B cell (primary cell): ENCODE results near the gene TSKS. TPM values are rescaled to one million over a fixed set of nuclear protein-coding genes. Genes with fewer than 3 reads are reported as not detected.

Source experiments
- ATAC-seq: fragments of 200-7000 bp; cut with Tn5 transposase; one replicate; pipeline ENCODE4 v1.10.0; 2021; ENCODE audit warnings: low read depth, mild to moderate bottlenecking, moderate number of reproducible peaks, moderate library complexity
- CTCF ChIA-PET: fragments of 350-600 bp; sonication (Branson Sonifier 250); formaldehyde crosslinking; loops from one replicate; lab custom pipeline; 2021; ENCODE audit warnings: antibody characterized with exemption, inconsistent platforms; lab: Charles Lee
- POLR2A ChIA-PET: fragments of 350-600 bp; sonication (Branson Sonifier 250); formaldehyde crosslinking; loops from one replicate; lab custom pipeline; 2021; ENCODE audit warnings: antibody characterized with exemption; lab: Charles Lee
- DNase-seq: peaks from one replicate; pipeline ENCODE4 v3.0.0; 2013
- H2AFZ ChIP-seq: 2 replicates; pipeline ENCODE4 v1.6.1; 2012; ENCODE audit warnings: mild to moderate bottlenecking, low read depth, low read length; ENCODE audit not compliant: insufficient read depth, poor library complexity, severe bottlenecking
- H3K27ac ChIP-seq, 2 donors: 1 replicate in 1 of 2; 2 replicates in 1 of 2; pipeline ENCODE4 v1.5.1; 2012 to 2013; ENCODE audit warnings: low read length in 2 of 2, mild to moderate bottlenecking in 2 of 2, moderate library complexity in 1 of 2
- H3K27me3 ChIP-seq, 4 experiments: fragments of 200-600 bp in 1 of 4; sonication (generic) in 1 of 4; replicated peaks in 1 of 4; 1 replicate in 2 of 4; 2 replicates in 2 of 4; pipeline versions ENCODE4 v1.6.1 to v1.7.0; 2013 to 2016; ENCODE audit warnings: low read length in 3 of 4, mild to moderate bottlenecking in 2 of 4, mixed read lengths in 1 of 4, moderate library complexity in 1 of 4; ENCODE audit not compliant: insufficient read depth in 4 of 4, control insufficient read depth in 3 of 4; ENCODE audit errors: control extremely low read depth in 1 of 4
- H3K36me3 ChIP-seq, 2 experiments: replicated peaks in 1 of 2; 1 replicate in 1 of 2; 2 replicates in 1 of 2; pipeline versions ENCODE4 v1.6.1 to v1.7.1; 2013; ENCODE audit warnings: low read length in 1 of 2; ENCODE audit not compliant: insufficient read depth in 2 of 2, control insufficient read depth in 1 of 2; ENCODE audit errors: control extremely low read depth in 1 of 2, extremely low read depth in 1 of 2
- H3K4me1 ChIP-seq, 2 donors: fragments of 200-600 bp in 1 of 2; sonication (generic) in 1 of 2; 1 replicate in 1 of 2; 2 replicates in 1 of 2; pipeline versions ENCODE4 v1.5.1 to v1.6.1; 2013 to 2017; ENCODE audit warnings: low read length in 2 of 2; ENCODE audit not compliant: control insufficient read depth in 2 of 2, insufficient read depth in 2 of 2
- H3K4me2 ChIP-seq: replicated peaks from 2 replicates; pipeline ENCODE3; 2012; ENCODE audit warnings: mild to moderate bottlenecking, low read depth, low read length; ENCODE audit not compliant: poor library complexity, severe bottlenecking
- H3K4me3 ChIP-seq, 5 experiments: fragments of 200-600 bp in 1 of 5; sonication (generic) in 1 of 5; 1 replicate in 3 of 5; 2 replicates in 2 of 5; pipeline versions ENCODE4 v1.5.1 to v1.7.0; 2011 to 2016; ENCODE audit warnings: low read length in 4 of 5, mild to moderate bottlenecking in 4 of 5, low read depth in 2 of 5, control low read depth in 1 of 5, moderate library complexity in 1 of 5; ENCODE audit not compliant: insufficient read depth in 1 of 5; ENCODE audit errors: control extremely low read depth in 1 of 5, extremely low read depth in 1 of 5
- H3K79me2 ChIP-seq: fragments of 200-600 bp; sonication (generic); one replicate; pipeline ENCODE4 v1.6.0; 2016; ENCODE audit warnings: low read length; ENCODE audit not compliant: control insufficient read depth, insufficient read depth
- H3K9ac ChIP-seq: fragments of 200-600 bp; sonication (generic); 2 replicates; pipeline ENCODE4 v1.6.1; 2017; ENCODE audit warnings: mild to moderate bottlenecking, low read length, moderate library complexity
- H3K9me3 ChIP-seq, 3 donors: one replicate each; pipeline versions ENCODE4 v1.6.1 to v1.7.1; 2013; ENCODE audit warnings: low read length in 2 of 3; ENCODE audit not compliant: control insufficient read depth in 2 of 3, insufficient read depth in 1 of 3; ENCODE audit errors: control extremely low read depth in 1 of 3
- H4K20me1 ChIP-seq: 2 replicates; pipeline ENCODE4 v1.6.0; 2012; ENCODE audit warnings: mild to moderate bottlenecking, low read length; ENCODE audit not compliant: insufficient read depth, control insufficient read depth, poor library complexity, severe bottlenecking
- H3K27ac Mint-ChIP-seq: one replicate; pipeline ENCODE4 v1.8.0; 2021; ENCODE audit warnings: mixed read lengths
- H3K27me3 Mint-ChIP-seq: one replicate; pipeline ENCODE4 v1.8.0; 2021; ENCODE audit warnings: mixed read lengths
- H3K4me1 Mint-ChIP-seq: one replicate; pipeline ENCODE4 v1.8.0; 2021; ENCODE audit warnings: mixed read lengths
- H3K4me3 Mint-ChIP-seq: one replicate; pipeline ENCODE4 v1.8.0; 2021; ENCODE audit warnings: mixed read lengths
- H3K9me3 Mint-ChIP-seq: one replicate; pipeline ENCODE4 v1.8.0; 2022; ENCODE audit warnings: mixed read lengths; ENCODE audit not compliant: insufficient read depth
- EZH2 ChIP-seq: IDR thresholded peaks from 2 replicates; pipeline ENCODE4 v1.6.1; 2012; ENCODE audit warnings: borderline replicate concordance, low read depth, mild to moderate bottlenecking, moderate library complexity, low read length; ENCODE audit not compliant: insufficient read depth, poor library complexity, severe bottlenecking
- WGBS: methylation state at CpG from one replicate; pipeline ENCODE4 v1.1.5; 2013; ENCODE audit warnings: missing lambda C conversion rate; ENCODE audit not compliant: insufficient coverage; 5-methylcytosine and 5-hydroxymethylcytosine counted together
- intact Hi-C: fragments of 100-400 bp; cut with micrococcal nuclease; formaldehyde crosslinking; loops from one replicate; pipeline ENCODE4 v1.10.0; 2022
- polyA plus RNA-seq: library from polyadenylated mRNA; depleted of rRNA; stranded (reverse); fragments of >200 nt; gene quantifications from 2 replicates; pipeline ENCODE4 v1.2.3, GENCODE V29; 2012
- total RNA-seq, 2 donors: library from RNA; stranded (reverse); fragments of 120-200 nt in 1 of 2; gene quantifications; 1 replicate in 1 of 2; 2 replicates in 1 of 2; pipeline versions ENCODE4 v1.2.3 to v1.2.4, GENCODE V29; 2013 to 2022
- TF ChIP-seq, protein P1 (sequence below): fragments of 200-600 bp; IDR thresholded peaks from one replicate; pipeline ENCODE4 v1.8.0; 2022; ENCODE audit warnings: antibody characterized with exemption, mild to moderate bottlenecking

TSKS gene
- total and polyA plus RNA-seq, 2 donors (not counting 1 experiment from before 2014, with no cell fraction given), result 0.15 to 0.18 TPM

DNA sequence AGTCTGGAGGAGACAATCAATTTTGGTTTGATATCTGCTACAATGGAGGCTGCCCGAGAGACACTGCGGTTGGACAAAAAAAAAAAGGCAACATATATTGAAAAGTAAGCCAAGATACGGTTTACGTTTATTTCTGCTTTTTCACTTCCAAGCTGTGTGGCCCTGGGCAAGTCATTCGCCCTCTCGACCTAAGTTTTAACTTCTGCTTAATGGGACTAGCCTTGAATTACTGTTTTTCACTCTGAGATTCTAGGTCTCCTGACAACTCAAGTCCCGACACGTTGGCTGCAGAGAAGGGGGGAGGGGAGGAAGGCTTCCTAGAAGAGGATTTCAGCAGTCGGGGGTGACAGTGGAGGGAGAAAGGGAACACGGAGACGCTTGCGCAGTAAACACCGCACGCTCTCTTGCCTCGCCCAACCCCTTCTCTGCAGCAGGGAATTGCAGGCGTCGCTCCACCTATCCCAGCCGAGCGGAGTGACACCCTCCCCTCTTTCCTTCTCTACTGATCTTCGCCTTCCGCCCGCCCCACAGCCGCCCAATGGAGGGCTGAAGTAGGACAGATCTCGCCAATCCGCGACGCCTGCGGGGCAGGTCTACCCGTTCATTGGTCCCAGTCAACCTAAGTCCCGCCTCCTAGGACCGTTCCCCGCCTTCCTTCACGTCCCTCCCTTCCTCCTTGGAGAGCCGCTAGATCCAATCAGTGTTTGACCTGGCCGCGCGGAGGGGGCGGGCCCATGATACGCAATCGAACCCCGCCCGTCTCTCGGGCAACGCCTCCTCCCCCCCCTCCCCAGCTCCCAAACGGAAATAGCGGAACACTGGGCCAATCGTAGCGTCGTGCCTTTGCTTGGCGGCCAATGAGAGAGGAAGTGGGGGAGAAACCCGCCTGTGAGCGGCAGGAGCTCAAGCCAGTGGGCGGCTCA lies 3.2 kb upstream of the TSKS start:
- no peaks in the 10 kb centered on the region for H3K9me3 ChIP-seq
- no peaks in the 10 kb centered on the region for H3K36me3 ChIP-seq
- 2% methylated on average over 46 of the region's 53 CpGs for WGBS
- Mint-ChIP-seq H3K4me1 (peaks cover 35% of the 10 kb centered on the region), H3K27ac (peak overlapping the region; percentile 98), H3K27me3 (no peaks in the 10 kb centered on the region), H3K9me3 (no peaks in the 10 kb centered on the region), H3K4me3 (peak overlapping the region; percentile 93)
- H3K4me3 ChIP-seq, result peak overlapping the region; percentile 49 to 78 (median 71)
- ChIA-PET CTCF (interaction anchor here (0.5 to 1.9 kb wide), 6 partner anchors 36 to 169 kb away, joined by 3 to 10 read pairs (median 4); partner anchors contain the start of genes FUZ and PNKP), POLR2A (interaction anchor here (0.6 to 2.0 kb wide), 8 partner anchors 14 to 313 kb away, joined by 3 to 12 read pairs (median 4); partner anchors contain the start of genes AKT1S1, ALDH16A1, FUZ and PTOV1)
- no peaks in the 10 kb centered on the region for H3K27me3 ChIP-seq
- intact Hi-C loops, result loop anchor here (1.0 to 5.0 kb wide), 13 partner anchors 42 to 1297 kb away; partner anchors contain the start of genes ATF5, CYTH2, FUZ and NUP62
- peaks cover 42% of the 10 kb centered on the region for H3K79me2 ChIP-seq
- H3K4me1 ChIP-seq, result peaks cover 15 to 24% of the 10 kb centered on the region in 2 donors
- H3K27ac ChIP-seq, result peak overlapping the region; percentile 74 to 76
- ATAC-seq, result peak; percentile 85
- peaks cover 13% of the 10 kb centered on the region for H4K20me1 ChIP-seq
- no peak for TF ChIP-seq EZH2
- TF ChIP-seq, protein P1, sequence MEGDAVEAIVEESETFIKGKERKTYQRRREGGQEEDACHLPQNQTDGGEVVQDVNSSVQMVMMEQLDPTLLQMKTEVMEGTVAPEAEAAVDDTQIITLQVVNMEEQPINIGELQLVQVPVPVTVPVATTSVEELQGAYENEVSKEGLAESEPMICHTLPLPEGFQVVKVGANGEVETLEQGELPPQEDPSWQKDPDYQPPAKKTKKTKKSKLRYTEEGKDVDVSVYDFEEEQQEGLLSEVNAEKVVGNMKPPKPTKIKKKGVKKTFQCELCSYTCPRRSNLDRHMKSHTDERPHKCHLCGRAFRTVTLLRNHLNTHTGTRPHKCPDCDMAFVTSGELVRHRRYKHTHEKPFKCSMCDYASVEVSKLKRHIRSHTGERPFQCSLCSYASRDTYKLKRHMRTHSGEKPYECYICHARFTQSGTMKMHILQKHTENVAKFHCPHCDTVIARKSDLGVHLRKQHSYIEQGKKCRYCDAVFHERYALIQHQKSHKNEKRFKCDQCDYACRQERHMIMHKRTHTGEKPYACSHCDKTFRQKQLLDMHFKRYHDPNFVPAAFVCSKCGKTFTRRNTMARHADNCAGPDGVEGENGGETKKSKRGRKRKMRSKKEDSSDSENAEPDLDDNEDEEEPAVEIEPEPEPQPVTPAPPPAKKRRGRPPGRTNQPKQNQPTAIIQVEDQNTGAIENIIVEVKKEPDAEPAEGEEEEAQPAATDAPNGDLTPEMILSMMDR, result no peak
- DNase-seq, result peak; percentile 100
- peak overlapping the region; percentile 80 for H2AFZ ChIP-seq
- peak overlapping the region; percentile 83 for H3K9ac ChIP-seq
- peak overlapping the region; percentile 84 for H3K4me2 ChIP-seq

DNA sequence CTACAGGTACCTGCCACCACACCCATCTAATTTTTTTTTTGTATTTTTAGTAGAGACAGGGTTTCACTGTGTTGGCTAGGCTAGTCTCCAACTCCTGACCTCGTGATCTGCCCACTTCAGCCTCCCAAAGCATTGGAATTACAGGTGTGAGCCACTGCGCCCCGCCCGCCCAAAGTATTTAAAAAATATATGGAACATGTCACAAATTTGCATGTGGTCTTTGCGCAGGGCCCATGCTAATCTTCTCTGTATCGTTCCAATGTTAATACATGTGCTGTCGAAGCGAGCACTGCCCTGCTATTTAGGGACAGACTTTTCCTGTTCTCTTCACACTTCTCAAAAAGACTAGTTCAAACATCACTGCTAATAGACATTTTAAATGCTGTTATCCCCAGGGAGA lies 1.2 kb upstream of the TSKS start:
- H3K27ac Mint-ChIP-seq, result no peak overlapping the region
- H3K4me3 Mint-ChIP-seq, result no peak overlapping the region
- no peak overlapping the region for H3K27ac ChIP-seq
- no peak overlapping the region for H3K9ac ChIP-seq
- 100% methylated on average over 5 of the region's 8 CpGs for WGBS
- TF ChIP-seq EZH2, result no peak
- TF ChIP-seq, protein P1, result no peak
- H3K79me2 ChIP-seq, result peaks cover 25% of the 10 kb centered on the region
- no peaks in the 10 kb centered on the region for H3K36me3 ChIP-seq
- H3K9me3 ChIP-seq, result no peaks in the 10 kb centered on the region
- intact Hi-C loops, result no loop called here
- H3K4me2 ChIP-seq, result no peak overlapping the region
- H3K4me3 ChIP-seq, result no peak overlapping the region
- ATAC-seq (no peak), DNase-seq (no peak)
- peaks cover 13% of the 10 kb centered on the region for H4K20me1 ChIP-seq
- no peaks in the 10 kb centered on the region for H3K27me3 Mint-ChIP-seq
- no peaks in the 10 kb centered on the region for H3K9me3 Mint-ChIP-seq
- POLR2A ChIA-PET, result no interaction called here
- H3K4me1 ChIP-seq, result peaks cover 15 to 24% of the 10 kb centered on the region in 2 donors
- H3K4me1 Mint-ChIP-seq, result peaks cover 28% of the 10 kb centered on the region
- no peaks in the 10 kb centered on the region for H3K27me3 ChIP-seq
- H2AFZ ChIP-seq, result no peak overlapping the region
- CTCF ChIA-PET, result no interaction called here
